GM23338 (cell line): ENCODE measurements around the gene OR52E5. TPM values are rescaled to one million over a fixed set of nuclear protein-coding genes. Genes with fewer than 3 reads are reported as not detected.

Source experiments
- ATAC-seq: fragments of 200-7000 bp; cut with Tn5 transposase; 3 replicates; pipeline ENCODE4 v1.9.1; 2020
- DNase-seq: peaks from one replicate; pipeline ENCODE4 v3.0.0-alpha.2; 2015; ENCODE audit warnings: low spot score
- H2AFZ ChIP-seq: fragments of 200-600 bp; sonication (generic); 2 replicates; pipeline ENCODE4 v1.8.0; 2016; ENCODE audit warnings: antibody characterized with exemption, mild to moderate bottlenecking, moderate library complexity
- H3F3A ChIP-seq: fragments of 200-600 bp; sonication (generic); replicated peaks from 2 replicates; pipeline ENCODE4 v1.8.0; 2017; ENCODE audit warnings: antibody characterized with exemption, mixed run types, low read depth
- H3K27ac ChIP-seq: fragments of 200-600 bp; sonication (generic); 2 replicates; pipeline ENCODE4 v1.6.1; 2016; ENCODE audit warnings: low read depth
- H3K27me3 ChIP-seq: fragments of 200-600 bp; sonication (generic); 2 replicates; pipeline ENCODE4 v1.8.0; 2016; ENCODE audit warnings: mild to moderate bottlenecking, mixed run types, moderate library complexity; ENCODE audit not compliant: insufficient read depth
- H3K36me3 ChIP-seq: fragments of 200-600 bp; sonication (generic); 2 replicates; pipeline ENCODE4 v1.8.0; 2016; ENCODE audit warnings: mild to moderate bottlenecking; ENCODE audit not compliant: insufficient read depth
- H3K4me1 ChIP-seq: fragments of 200-600 bp; sonication (generic); 2 replicates; pipeline ENCODE4 v1.8.0; 2016; ENCODE audit warnings: mild to moderate bottlenecking, moderate library complexity; ENCODE audit not compliant: insufficient read depth
- H3K4me2 ChIP-seq: fragments of 200-600 bp; sonication (generic); 2 replicates; pipeline ENCODE4 v1.7.1; 2017; ENCODE audit warnings: mixed run types
- H3K4me3 ChIP-seq: fragments of 200-600 bp; sonication (generic); 2 replicates; pipeline ENCODE4 v1.6.1; 2016; ENCODE audit warnings: mixed run types
- H3K79me2 ChIP-seq: fragments of 200-600 bp; sonication (generic); replicated peaks from 2 replicates; pipeline ENCODE4 v1.8.0; 2017; ENCODE audit warnings: mild to moderate bottlenecking; ENCODE audit not compliant: insufficient read depth
- H3K9me2 ChIP-seq: fragments of 200-600 bp; sonication (generic); 2 replicates; pipeline ENCODE4 v1.8.0; 2017; ENCODE audit not compliant: insufficient read depth
- H4K20me1 ChIP-seq: fragments of 200-600 bp; sonication (generic); replicated peaks from 2 replicates; pipeline ENCODE4 v1.8.0; 2017; ENCODE audit warnings: mild to moderate bottlenecking; ENCODE audit not compliant: insufficient read depth
- H3K27ac Mint-ChIP-seq: 2 replicates; pipeline ENCODE4 v1.8.0; 2020; ENCODE audit warnings: inconsistent platforms, mild to moderate bottlenecking, moderate library complexity, mixed read lengths
- H3K27me3 Mint-ChIP-seq: 3 replicates; pipeline ENCODE4 v1.8.0; 2022; ENCODE audit warnings: low read depth, mild to moderate bottlenecking, moderate library complexity, mixed read lengths, inconsistent platforms; ENCODE audit not compliant: insufficient read depth, poor library complexity
- H3K36me3 Mint-ChIP-seq: 3 replicates; pipeline ENCODE4 v1.8.0; 2021; ENCODE audit warnings: low read depth, mild to moderate bottlenecking, inconsistent platforms, moderate library complexity, mixed read lengths
- H3K4me1 Mint-ChIP-seq: 3 replicates; pipeline ENCODE4 v1.8.0; 2020; ENCODE audit warnings: mild to moderate bottlenecking, inconsistent platforms, mixed read lengths
- H3K4me3 Mint-ChIP-seq: 3 replicates; pipeline ENCODE4 v1.8.0; 2021; ENCODE audit warnings: moderate library complexity, mild to moderate bottlenecking, inconsistent platforms, mixed read lengths
- H3K9me3 Mint-ChIP-seq: 3 replicates; pipeline ENCODE4 v1.8.0; 2020; ENCODE audit warnings: moderate library complexity, mild to moderate bottlenecking, inconsistent platforms, mixed read lengths
- CREB1 ChIP-seq: fragments of 250-450 bp; sonication (Bioruptor Pico); IDR thresholded peaks from 2 replicates; pipeline ENCODE4 v1.5.0; 2020; ENCODE audit warnings: low read depth, mild to moderate bottlenecking, moderate library complexity
- EZH2 ChIP-seq: fragments of 200-600 bp; sonication (generic); IDR thresholded peaks from one replicate; pipeline ENCODE4 v1.8.0; 2017; ENCODE audit warnings: antibody characterized with exemption, mild to moderate bottlenecking, low read depth; ENCODE audit not compliant: unreplicated experiment
- JUNB ChIP-seq: IDR thresholded peaks from one replicate; pipeline ENCODE4 v1.6.1; 2016; ENCODE audit warnings: antibody characterized with exemption; ENCODE audit not compliant: unreplicated experiment
- NANOG ChIP-seq: IDR thresholded peaks from 2 replicates; pipeline ENCODE4 v1.6.1; 2016; ENCODE audit warnings: antibody characterized with exemption, borderline replicate concordance
- POLR2AphosphoS5 ChIP-seq: IDR thresholded peaks from 2 replicates; pipeline ENCODE4 v1.6.1; 2016; ENCODE audit warnings: antibody characterized with exemption, low read depth
- STAT1 ChIP-seq: IDR thresholded peaks from one replicate; pipeline ENCODE4 v1.6.1; 2016; ENCODE audit warnings: antibody characterized with exemption; ENCODE audit not compliant: unreplicated experiment
- ZNF114 ChIP-seq: fragments of 250-450 bp; sonication (Bioruptor Pico); IDR thresholded peaks from 2 replicates; pipeline ENCODE4 v1.5.0; 2020; ENCODE audit warnings: mild to moderate bottlenecking, moderate library complexity
- polyA plus RNA-seq: library from polyadenylated mRNA; unstranded; fragments of >200 nt; fragmentation: Nextera tagmentation; extraction: Ambion mirVana; gene quantifications from 2 replicates; pipeline ENCODE4 v1.2.1, GENCODE V29; 2016
- total RNA-seq: library from RNA; depleted of rRNA; stranded (reverse); fragments of >200 nt; shearing (Covaris generic); gene quantifications from 2 replicates; pipeline ENCODE4 v1.2.3, GENCODE V29; 2014
- TF ChIP-seq, protein P1 (sequence below): fragments of 250-450 bp; sonication (Bioruptor Pico); IDR thresholded peaks from 2 replicates; pipeline ENCODE4 v1.5.0; 2020; ENCODE audit warnings: mild to moderate bottlenecking, moderate library complexity
- TF ChIP-seq, protein P2 (sequence below): IDR thresholded peaks from 2 replicates; pipeline ENCODE4 v1.6.1; 2016; ENCODE audit warnings: antibody characterized with exemption

The OR52E5 gene
- total and polyA plus RNA-seq, 2 experiments from 2014 or later: not detected

DNA sequence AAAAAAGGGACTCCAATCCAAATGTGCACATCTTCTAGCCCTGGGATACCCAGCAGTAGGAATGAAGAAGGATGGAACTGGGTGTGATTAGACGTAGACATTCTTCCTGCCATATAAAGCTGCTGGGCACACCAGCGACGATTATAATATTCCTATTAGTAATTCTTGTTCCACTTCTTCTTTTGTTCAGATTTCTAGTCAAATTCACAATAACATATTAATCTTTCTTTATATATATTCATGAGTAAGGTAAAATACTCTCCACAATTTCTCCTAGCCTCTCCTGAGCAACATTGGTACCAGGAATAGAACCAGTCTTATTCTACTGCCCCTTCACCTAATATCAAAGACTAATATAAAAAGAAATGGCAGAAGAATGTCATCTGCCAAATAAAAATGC, 35.4 kb upstream of the OR52E5 start, which contains the start of gene OR52E8:
TSS of gene OR52E8 (minus strand) at position 101 of the 400 bp plus-strand sequence. CDS start at position 101, 0 bp downstream.
- DNase-seq: no peak
- no peaks in the 10 kb centered on the region for H4K20me1 ChIP-seq
- H3K27ac Mint-ChIP-seq: no peak within 1 kb of the TSS
- no peak for ATAC-seq
- no peaks in the 10 kb centered on the region for H3K36me3 ChIP-seq
- no peak within 1 kb of the TSS for H2AFZ ChIP-seq
- no peaks in the 10 kb centered on the region for H3K27me3 ChIP-seq
- TF ChIP-seq, protein P1, sequence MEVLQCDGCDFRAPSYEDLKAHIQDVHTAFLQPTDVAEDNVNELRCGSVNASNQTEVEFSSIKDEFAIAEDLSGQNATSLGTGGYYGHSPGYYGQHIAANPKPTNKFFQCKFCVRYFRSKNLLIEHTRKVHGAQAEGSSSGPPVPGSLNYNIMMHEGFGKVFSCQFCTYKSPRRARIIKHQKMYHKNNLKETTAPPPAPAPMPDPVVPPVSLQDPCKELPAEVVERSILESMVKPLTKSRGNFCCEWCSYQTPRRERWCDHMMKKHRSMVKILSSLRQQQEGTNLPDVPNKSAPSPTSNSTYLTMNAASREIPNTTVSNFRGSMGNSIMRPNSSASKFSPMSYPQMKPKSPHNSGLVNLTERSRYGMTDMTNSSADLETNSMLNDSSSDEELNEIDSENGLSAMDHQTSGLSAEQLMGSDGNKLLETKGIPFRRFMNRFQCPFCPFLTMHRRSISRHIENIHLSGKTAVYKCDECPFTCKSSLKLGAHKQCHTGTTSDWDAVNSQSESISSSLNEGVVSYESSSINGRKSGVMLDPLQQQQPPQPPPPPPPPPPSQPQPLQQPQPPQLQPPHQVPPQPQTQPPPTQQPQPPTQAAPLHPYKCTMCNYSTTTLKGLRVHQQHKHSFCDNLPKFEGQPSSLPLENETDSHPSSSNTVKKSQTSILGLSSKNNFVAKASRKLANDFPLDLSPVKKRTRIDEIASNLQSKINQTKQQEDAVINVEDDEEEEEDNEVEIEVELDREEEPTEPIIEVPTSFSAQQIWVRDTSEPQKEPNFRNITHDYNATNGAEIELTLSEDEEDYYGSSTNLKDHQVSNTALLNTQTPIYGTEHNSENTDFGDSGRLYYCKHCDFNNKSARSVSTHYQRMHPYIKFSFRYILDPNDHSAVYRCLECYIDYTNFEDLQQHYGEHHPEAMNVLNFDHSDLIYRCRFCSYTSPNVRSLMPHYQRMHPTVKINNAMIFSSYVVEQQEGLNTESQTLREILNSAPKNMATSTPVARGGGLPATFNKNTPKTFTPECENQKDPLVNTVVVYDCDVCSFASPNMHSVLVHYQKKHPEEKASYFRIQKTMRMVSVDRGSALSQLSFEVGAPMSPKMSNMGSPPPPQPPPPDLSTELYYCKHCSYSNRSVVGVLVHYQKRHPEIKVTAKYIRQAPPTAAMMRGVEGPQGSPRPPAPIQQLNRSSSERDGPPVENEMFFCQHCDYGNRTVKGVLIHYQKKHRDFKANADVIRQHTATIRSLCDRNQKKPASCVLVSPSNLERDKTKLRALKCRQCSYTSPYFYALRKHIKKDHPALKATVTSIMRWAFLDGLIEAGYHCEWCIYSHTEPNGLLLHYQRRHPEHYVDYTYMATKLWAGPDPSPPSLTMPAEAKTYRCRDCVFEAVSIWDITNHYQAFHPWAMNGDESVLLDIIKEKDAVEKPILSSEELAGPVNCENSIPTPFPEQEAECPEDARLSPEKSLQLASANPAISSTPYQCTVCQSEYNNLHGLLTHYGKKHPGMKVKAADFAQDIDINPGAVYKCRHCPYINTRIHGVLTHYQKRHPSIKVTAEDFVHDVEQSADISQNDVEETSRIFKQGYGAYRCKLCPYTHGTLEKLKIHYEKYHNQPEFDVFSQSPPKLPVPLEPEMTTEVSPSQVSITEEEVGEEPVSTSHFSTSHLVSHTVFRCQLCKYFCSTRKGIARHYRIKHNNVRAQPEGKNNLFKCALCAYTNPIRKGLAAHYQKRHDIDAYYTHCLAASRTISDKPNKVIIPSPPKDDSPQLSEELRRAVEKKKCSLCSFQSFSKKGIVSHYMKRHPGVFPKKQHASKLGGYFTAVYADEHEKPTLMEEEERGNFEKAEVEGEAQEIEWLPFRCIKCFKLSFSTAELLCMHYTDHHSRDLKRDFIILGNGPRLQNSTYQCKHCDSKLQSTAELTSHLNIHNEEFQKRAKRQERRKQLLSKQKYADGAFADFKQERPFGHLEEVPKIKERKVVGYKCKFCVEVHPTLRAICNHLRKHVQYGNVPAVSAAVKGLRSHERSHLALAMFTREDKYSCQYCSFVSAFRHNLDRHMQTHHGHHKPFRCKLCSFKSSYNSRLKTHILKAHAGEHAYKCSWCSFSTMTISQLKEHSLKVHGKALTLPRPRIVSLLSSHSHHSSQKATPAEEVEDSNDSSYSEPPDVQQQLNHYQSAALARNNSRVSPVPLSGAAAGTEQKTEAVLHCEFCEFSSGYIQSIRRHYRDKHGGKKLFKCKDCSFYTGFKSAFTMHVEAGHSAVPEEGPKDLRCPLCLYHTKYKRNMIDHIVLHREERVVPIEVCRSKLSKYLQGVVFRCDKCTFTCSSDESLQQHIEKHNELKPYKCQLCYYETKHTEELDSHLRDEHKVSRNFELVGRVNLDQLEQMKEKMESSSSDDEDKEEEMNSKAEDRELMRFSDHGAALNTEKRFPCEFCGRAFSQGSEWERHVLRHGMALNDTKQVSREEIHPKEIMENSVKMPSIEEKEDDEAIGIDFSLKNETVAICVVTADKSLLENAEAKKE: no peak
- TF ChIP-seq CREB1 (CRISPR knock-in tag) (no peak), ZNF114 (no peak), JUNB (no peak), NANOG (no peak), STAT1 (no peak)
- no peak within 1 kb of the TSS for H3K4me2 ChIP-seq
- H3K9me3 Mint-ChIP-seq: peaks cover 9% of the 10 kb centered on the region; the same call in 1 of the 3 replicates
- H3K79me2 ChIP-seq: no peaks in the 10 kb centered on the region
- no peaks in the 10 kb centered on the region for H3K4me1 Mint-ChIP-seq
- no peaks in the 10 kb centered on the region for H3K27me3 Mint-ChIP-seq
- H3K4me3 ChIP-seq: no peak within 1 kb of the TSS
- no peaks in the 10 kb centered on the region for H3K36me3 Mint-ChIP-seq
- H3K9me2 ChIP-seq: 0 out of 2 replicates have a peak, but pooled peaks cover 5% of the 10 kb centered on the region
- no peaks in the 10 kb centered on the region for H3K4me1 ChIP-seq
- H3F3A ChIP-seq: no peaks in the 10 kb centered on the region
- H3K4me3 Mint-ChIP-seq: no peak within 1 kb of the TSS
- H3K27ac ChIP-seq: no peak within 1 kb of the TSS

DNA sequence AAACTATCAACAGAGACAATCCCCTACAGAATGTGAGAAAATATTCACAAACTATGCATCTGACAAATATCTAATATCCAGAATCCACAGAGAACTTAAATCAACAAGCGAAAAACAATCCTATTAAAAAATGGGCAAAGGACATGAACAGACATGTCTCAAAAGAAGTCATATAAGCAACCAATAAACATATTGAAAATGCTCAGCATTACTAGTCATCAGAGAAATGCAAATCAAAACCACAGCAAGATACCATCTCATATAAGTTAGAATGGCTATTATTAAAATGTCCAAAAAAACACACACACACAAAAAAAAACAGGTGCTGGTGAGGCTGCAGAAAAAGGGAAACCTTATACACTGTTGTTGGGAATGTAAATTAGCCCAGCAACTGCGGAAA, 27.2 kb upstream of the OR52E5 start:
- H3K4me1 Mint-ChIP-seq: no peaks in the 10 kb centered on the region
- H3K9me3 Mint-ChIP-seq: peaks cover 11% of the 10 kb centered on the region
- no peaks in the 10 kb centered on the region for H3K9me2 ChIP-seq
- peaks cover 2% of the 10 kb centered on the region for H3K27me3 Mint-ChIP-seq
- no peak for ATAC-seq
- H3K79me2 ChIP-seq: no peaks in the 10 kb centered on the region
- no peaks in the 10 kb centered on the region for H3K36me3 ChIP-seq
- no peaks in the 10 kb centered on the region for H3K4me1 ChIP-seq
- peaks cover 3% of the 10 kb centered on the region; the same call in 1 of the 3 replicates for H3K36me3 Mint-ChIP-seq
- no peak overlapping the region for H3K4me2 ChIP-seq
- no peak overlapping the region for H3K4me3 Mint-ChIP-seq
- no peaks in the 10 kb centered on the region for H3F3A ChIP-seq
- H3K4me3 ChIP-seq: no peak overlapping the region
- no peaks in the 10 kb centered on the region for H4K20me1 ChIP-seq
- no peak for DNase-seq
- no peak overlapping the region for H2AFZ ChIP-seq
- H3K27ac ChIP-seq: no peak overlapping the region
- H3K27ac Mint-ChIP-seq: no peak overlapping the region
- no peaks in the 10 kb centered on the region for H3K27me3 ChIP-seq
- TF ChIP-seq STAT1 (no peak), POLR2AphosphoS5 (no peak), EZH2 (no peak)
- TF ChIP-seq, protein P2, sequence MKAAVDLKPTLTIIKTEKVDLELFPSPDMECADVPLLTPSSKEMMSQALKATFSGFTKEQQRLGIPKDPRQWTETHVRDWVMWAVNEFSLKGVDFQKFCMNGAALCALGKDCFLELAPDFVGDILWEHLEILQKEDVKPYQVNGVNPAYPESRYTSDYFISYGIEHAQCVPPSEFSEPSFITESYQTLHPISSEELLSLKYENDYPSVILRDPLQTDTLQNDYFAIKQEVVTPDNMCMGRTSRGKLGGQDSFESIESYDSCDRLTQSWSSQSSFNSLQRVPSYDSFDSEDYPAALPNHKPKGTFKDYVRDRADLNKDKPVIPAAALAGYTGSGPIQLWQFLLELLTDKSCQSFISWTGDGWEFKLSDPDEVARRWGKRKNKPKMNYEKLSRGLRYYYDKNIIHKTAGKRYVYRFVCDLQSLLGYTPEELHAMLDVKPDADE: no peak
